GM12878 (cell line): ENCODE results near the gene AGBL1. TPM values are rescaled to one million over a fixed set of nuclear protein-coding genes. Genes with fewer than 3 reads are reported as not detected.

ENCODE experiments used
- ATAC-seq: fragments of 200-7000 bp; cut with Tn5 transposase; 3 replicates; pipeline ENCODE4 v1.9.1; 2020; ENCODE audit warnings: mild to moderate bottlenecking, moderate library complexity
- BruUV-seq: library from RNA; stranded (reverse); fragments of 400-500 nt; replicated peaks from 2 replicates; lab custom pipeline; 2021; lab: Mats Ljungman, UMichigan
- CTCF ChIA-PET: fragments of 300-600 bp; sonication (Branson Sonifier 250); formaldehyde crosslinking; extraction: SDS; loops from one replicate; lab custom pipeline; 2021; ENCODE audit warnings: inconsistent platforms; lab: Yijun Ruan, JAX
- POLR2A ChIA-PET: fragments of 350-600 bp; formaldehyde crosslinking; extraction: SDS; loops from one replicate; lab custom pipeline; 2021; ENCODE audit warnings: inconsistent platforms; lab: Charles Lee
- RAD21 ChIA-PET: fragments of 300-600 bp; sonication (Branson Sonifier 250); formaldehyde crosslinking; loops from one replicate; lab custom pipeline; 2023; ENCODE audit warnings: antibody characterized with exemption; ENCODE audit not compliant: unreplicated experiment; lab: Charles Lee
- SMC1A ChIA-PET: fragments of 300-600 bp; sonication (Branson Sonifier 250); formaldehyde crosslinking; loops from one replicate; lab custom pipeline; 2023; ENCODE audit not compliant: unreplicated experiment, uncharacterized antibody; lab: Charles Lee
- DNase-seq: peaks from one replicate; pipeline ENCODE4 v3.0.0-alpha.2; 2011; ENCODE audit warnings: low read depth, low spot score
- FAIRE-seq: peaks from 3 replicates; lab custom pipeline; 2011; peaks lifted over from hg19 to GRCh38; lab: Jason Lieb, UNC
- H2AFZ ChIP-seq: 2 replicates; pipeline ENCODE4 v1.6.0; 2011; ENCODE audit warnings: low read depth, low read length, control low read depth; ENCODE audit not compliant: control insufficient read depth
- H3K27ac ChIP-seq: 2 replicates; pipeline ENCODE4 v1.5.1; 2011; ENCODE audit warnings: control low read depth; ENCODE audit not compliant: control insufficient read depth, insufficient read depth
- H3K27me3 ChIP-seq, 2 experiments: replicated peaks in 1 of 2; 2 replicates each; pipeline versions ENCODE4 v1.6.0 to v1.6.1; 2011; ENCODE audit warnings: low read length in 1 of 2; ENCODE audit not compliant: control insufficient read depth in 2 of 2, insufficient read depth in 2 of 2
- H3K36me3 ChIP-seq, 2 experiments: 2 replicates each; pipeline ENCODE4 v1.5.1; 2011; ENCODE audit warnings: low read length in 1 of 2; ENCODE audit not compliant: control insufficient read depth in 2 of 2, insufficient read depth in 2 of 2
- H3K4me1 ChIP-seq: 2 replicates; pipeline ENCODE4 v1.6.1; 2011; ENCODE audit warnings: mild to moderate bottlenecking, low read length, moderate library complexity, mixed read lengths; ENCODE audit not compliant: control insufficient read depth, insufficient read depth
- H3K4me2 ChIP-seq: 2 replicates; pipeline ENCODE4 v1.6.0; 2011; ENCODE audit warnings: control low read depth; ENCODE audit not compliant: control insufficient read depth, insufficient read depth
- H3K4me3 ChIP-seq: fragments of 200-600 bp; sonication (generic); 2 replicates; pipeline ENCODE4 v1.5.1; 2016
- H3K79me2 ChIP-seq: 2 replicates; pipeline ENCODE4 v1.6.0; 2011; ENCODE audit warnings: low read length; ENCODE audit not compliant: control insufficient read depth, insufficient read depth
- H3K9ac ChIP-seq: 2 replicates; pipeline ENCODE4 v1.8.0; 2011; ENCODE audit warnings: low read length, control low read depth, mixed read lengths; ENCODE audit not compliant: control insufficient read depth, insufficient read depth
- H3K9me3 ChIP-seq: replicated peaks from 3 replicates; pipeline ENCODE4 v1.5.1; 2011; ENCODE audit warnings: mild to moderate bottlenecking, low read length; ENCODE audit not compliant: control insufficient read depth, insufficient read depth
- H4K20me1 ChIP-seq: 2 replicates; pipeline ENCODE4 v1.6.0; 2011; ENCODE audit not compliant: control insufficient read depth, insufficient read depth
- BHLHE40 ChIP-seq, 2 experiments: fragments of 450-650 bp in 1 of 2; IDR thresholded peaks; 2 replicates each; pipeline ENCODE4 v1.6.1; 2011 to 2017; ENCODE audit warnings: low read depth in 2 of 2, borderline replicate concordance in 1 of 2, improper control_type of control experiment in 1 of 2, low read length in 1 of 2, mild to moderate bottlenecking in 1 of 2
- CEBPB ChIP-seq, 2 experiments: fragments of 150-350 bp in 1 of 2; IDR thresholded peaks; 2 replicates each; pipeline ENCODE4 v1.6.1; 2012 to 2014; ENCODE audit warnings: low read depth in 2 of 2, low read length in 2 of 2, borderline replicate concordance in 1 of 2, inconsistent platforms in 1 of 2
- E2F4 ChIP-seq: IDR thresholded peaks from 2 replicates; pipeline ENCODE4 v1.6.1; 2012; ENCODE audit warnings: low read depth, low read length, improper control_type of control experiment
- ELK1 ChIP-seq: IDR thresholded peaks from 2 replicates; pipeline ENCODE4 v1.6.1; 2012; ENCODE audit warnings: low read depth, low read length, improper control_type of control experiment
- FOXK2 ChIP-seq: fragments of 450-650 bp; IDR thresholded peaks from 2 replicates; pipeline ENCODE4 v1.6.1; 2017; ENCODE audit warnings: mild to moderate bottlenecking, moderate library complexity
- IRF3 ChIP-seq: fragments of 450-650 bp; IDR thresholded peaks from 2 replicates; pipeline ENCODE4 v1.6.1; 2014; ENCODE audit warnings: mild to moderate bottlenecking
- IRF4 ChIP-seq: IDR thresholded peaks from 2 replicates; pipeline ENCODE4 v1.6.1; 2011; ENCODE audit warnings: low read depth, low read length
- JUNB ChIP-seq: IDR thresholded peaks from 2 replicates; pipeline ENCODE4 v1.6.1; 2016; ENCODE audit warnings: antibody characterized with exemption, mild to moderate bottlenecking
- MAX ChIP-seq: IDR thresholded peaks from 2 replicates; pipeline ENCODE4 v1.6.1; 2012; ENCODE audit warnings: low read depth, low read length, improper control_type of control experiment
- NR2F1 ChIP-seq: fragments of 450-650 bp; conservative IDR thresholded peaks from 2 replicates; pipeline ENCODE4 v1.6.1; 2017; ENCODE audit warnings: mild to moderate bottlenecking
- RFX5 ChIP-seq: IDR thresholded peaks from 2 replicates; pipeline ENCODE4 v1.6.1; 2011; ENCODE audit warnings: low read depth, low read length, improper control_type of control experiment
- SMC3 ChIP-seq: IDR thresholded peaks from 2 replicates; pipeline ENCODE4 v1.6.1; 2011; ENCODE audit warnings: low read length, improper control_type of control experiment, borderline replicate concordance
- SP1 ChIP-seq: IDR thresholded peaks from one replicate; pipeline ENCODE4 v1.6.1; 2011; ENCODE audit warnings: low read depth, low read length
- TARDBP ChIP-seq: IDR thresholded peaks from 2 replicates; pipeline ENCODE4 v1.6.1; 2016; ENCODE audit warnings: borderline replicate concordance
- ZNF24 ChIP-seq: fragments of 450-650 bp; IDR thresholded peaks from 2 replicates; pipeline ENCODE4 v1.6.1; 2017; ENCODE audit warnings: antibody characterized with exemption, mild to moderate bottlenecking
- ZNF622 ChIP-seq: fragments of 450-650 bp; IDR thresholded peaks from 2 replicates; pipeline ENCODE4 v1.6.1; 2017; ENCODE audit warnings: mild to moderate bottlenecking, inconsistent platforms
- WGBS: methylation state at CpG from one replicate; pipeline ENCODE4 v1.1.6; 2016; ENCODE audit warnings: low lambda C conversion rate; ENCODE audit not compliant: insufficient replicate concordance, insufficient coverage; ENCODE audit errors: missing lambda C conversion rate; 5-methylcytosine and 5-hydroxymethylcytosine counted together
- in situ Hi-C: fragments of 300-500 bp; cut with MboI; formaldehyde crosslinking; loops from 9 replicates; pipeline ENCODE4 v1.14.3; 2018; ENCODE audit warnings: mixed read lengths
- intact Hi-C: fragments of 100-400 bp; cut with micrococcal nuclease; formaldehyde crosslinking; loops from one replicate; pipeline ENCODE4 v1.14.2; 2022; ENCODE audit not compliant: unreplicated experiment
- polyA plus RNA-seq, 11 experiments: library from polyadenylated mRNA; depleted of rRNA in 4 of 11; unstranded in 6 of 11; stranded (reverse) in 5 of 11; fragments of >200 nt; fragmentation: Nextera tagmentation in 4 of 11; fragmentation: Illumina TruSeq in 1 of 11; extraction: Ambion mirVana in 4 of 11; extraction: Trizol in 1 of 11; gene quantifications; 1 replicate in 1 of 11; 2 replicates in 10 of 11; pipeline versions ENCODE4 v1.2.1 to v1.2.3, GENCODE V29; 2011 to 2016; ENCODE audit warnings: inconsistent platforms in 2 of 11, missing spikeins in 2 of 11, low read depth in 1 of 11
- total RNA-seq, 4 experiments: library from RNA; depleted of rRNA in 3 of 4; stranded (reverse); fragments of >200 nt in 3 of 4; fragmentation: Illumina TruSeq in 1 of 4; extraction: Trizol in 1 of 4; gene quantifications; 2 replicates each; pipeline versions ENCODE4 v1.2.1 to v1.2.3, GENCODE V29; 2013 to 2021

AGBL1 gene
- total and polyA plus RNA-seq, 10 of the 15 experiments (the other 5 are each of a cell fraction or from before 2014, with no cell fraction given): not detected

GRCh38 chr15:86066174-86066834 lies 13.4 kb upstream of the AGBL1 start:
- POLR2A ChIA-PET: no interaction called here
- WGBS: 11% methylated on average over 6 of the region's 6 CpGs
- no peaks in the 10 kb centered on the region; a peak in 1 of 4 replicates for H3K27me3 ChIP-seq
- BruUV-seq: no TSS peak
- SMC1A ChIA-PET: no interaction called here
- H3K4me2 ChIP-seq: no peak overlapping the region
- no peak for ATAC-seq
- in situ Hi-C loops (no loop called here), intact Hi-C loops (no loop called here)
- FAIRE-seq: no peak
- RAD21 ChIA-PET: no interaction called here
- no peak overlapping the region for H3K9ac ChIP-seq
- CTCF ChIA-PET: no interaction called here
- no peaks in the 10 kb centered on the region for H3K4me1 ChIP-seq
- DNase-seq: no peak
- no peaks in the 10 kb centered on the region for H3K36me3 ChIP-seq
- H3K27ac ChIP-seq: no peak overlapping the region
- H3K4me3 ChIP-seq: no peak overlapping the region
- H3K79me2 ChIP-seq: no peaks in the 10 kb centered on the region
- no peak overlapping the region for H2AFZ ChIP-seq
- H4K20me1 ChIP-seq: no peaks in the 10 kb centered on the region
- TF ChIP-seq IRF3 (no peak), JUNB (no peak), IRF4 (no peak), E2F4 (no peak), RFX5 (no peak)
- no peaks in the 10 kb centered on the region for H3K9me3 ChIP-seq

GRCh38 chr15:86073281-86073680 lies 6.4 kb upstream of the AGBL1 start:
- TF ChIP-seq BHLHE40 (IDR thresholded peaks at IDR 0.05; ENCODE audit: borderline replicate concordance in 1 of 2, low read depth in 2 of 2, low read length in 1 of 2): no peak
- TF ChIP-seq CEBPB (IDR thresholded peaks at IDR 0.05; ENCODE audit: borderline replicate concordance in 1 of 2, low read depth in 2 of 2, low read length in 2 of 2): no peak
- TF ChIP-seq FOXK2: no peak
- no peak for TF ChIP-seq TARDBP
- no peak for TF ChIP-seq ELK1
- no peak for TF ChIP-seq IRF4
- no peak for TF ChIP-seq NR2F1
- TF ChIP-seq MAX: no peak
- TF ChIP-seq SP1: no peak
- no peak for TF ChIP-seq ZNF24
- TF ChIP-seq SMC3: no peak
- TF ChIP-seq ZNF622: no peak
- 0% methylated on average over 1 of the region's 1 CpG for WGBS
- no peaks in the 10 kb centered on the region; the same call in 1 of the 2 replicates for H4K20me1 ChIP-seq
- no peak overlapping the region for H3K4me2 ChIP-seq
- in situ Hi-C loops (no loop called here), intact Hi-C loops (no loop called here)
- SMC1A ChIA-PET: no interaction called here
- no peaks in the 10 kb centered on the region for H3K79me2 ChIP-seq
- POLR2A ChIA-PET: no interaction called here
- DNase-seq (no peak), FAIRE-seq (no peak), ATAC-seq (no peak)
- no peaks in the 10 kb centered on the region for H3K4me1 ChIP-seq
- CTCF ChIA-PET: no interaction called here
- no TSS peak for BruUV-seq
- no peak overlapping the region for H3K9ac ChIP-seq
- H3K27ac ChIP-seq: no peak overlapping the region
- no peaks in the 10 kb centered on the region for H3K9me3 ChIP-seq
- no peak overlapping the region for H2AFZ ChIP-seq
- no peaks in the 10 kb centered on the region; a peak in 1 of 4 replicates for H3K27me3 ChIP-seq
- H3K36me3 ChIP-seq: no peaks in the 10 kb centered on the region
- RAD21 ChIA-PET: no interaction called here
- no peak overlapping the region for H3K4me3 ChIP-seq
